Measurements from ENCODE around the gene B3GNT5.

Gene B3GNT5

GRCh38 chr3:183267140-183267539 is 14.1 kb downstream of the B3GNT5 start:
- DNase-seq, result no peak

DNA sequence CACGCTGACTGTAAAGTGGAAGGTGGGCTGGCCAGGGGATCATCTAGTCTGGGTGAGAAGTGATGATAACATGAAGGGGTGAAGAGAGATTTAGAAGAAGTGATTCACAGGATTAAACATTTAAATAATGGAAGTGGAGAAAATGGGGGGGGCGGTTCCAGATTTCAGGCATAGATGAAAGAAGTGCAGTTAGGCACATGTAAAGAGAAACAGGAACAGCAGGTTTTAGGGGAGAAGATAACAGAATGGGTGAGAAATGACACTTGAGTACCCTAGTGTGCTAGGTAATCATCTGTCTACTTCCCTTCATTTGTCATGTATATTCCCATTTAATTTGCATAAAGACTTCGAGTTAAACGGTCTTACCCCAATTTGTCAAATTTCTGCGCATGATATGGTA is 15.3 kb downstream of the B3GNT5 start:
- DNase-seq, result no peak

- DNase-seq, result no peak
Observed at GRCh38 chr3:183269345-183269744, 16.3 kb downstream of the B3GNT5 start.

DNA sequence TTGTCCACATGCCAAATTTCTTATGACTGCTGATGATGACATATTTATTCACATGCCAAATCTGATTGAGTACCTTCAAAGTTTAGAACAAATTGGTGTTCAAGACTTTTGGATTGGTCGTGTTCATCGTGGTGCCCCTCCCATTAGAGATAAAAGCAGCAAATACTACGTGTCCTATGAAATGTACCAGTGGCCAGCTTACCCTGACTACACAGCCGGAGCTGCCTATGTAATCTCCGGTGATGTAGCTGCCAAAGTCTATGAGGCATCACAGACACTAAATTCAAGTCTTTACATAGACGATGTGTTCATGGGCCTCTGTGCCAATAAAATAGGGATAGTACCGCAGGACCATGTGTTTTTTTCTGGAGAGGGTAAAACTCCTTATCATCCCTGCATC is 17.3 kb downstream of the B3GNT5 start:
- DNase-seq, result no peak

GRCh38 chr3:183272142-183272541 is 19.1 kb downstream of the B3GNT5 start:
- no peak for DNase-seq

- DNase-seq, result no peak
Observed at GRCh38 chr3:183272791-183273190, 19.7 kb downstream of the B3GNT5 start.

DNA sequence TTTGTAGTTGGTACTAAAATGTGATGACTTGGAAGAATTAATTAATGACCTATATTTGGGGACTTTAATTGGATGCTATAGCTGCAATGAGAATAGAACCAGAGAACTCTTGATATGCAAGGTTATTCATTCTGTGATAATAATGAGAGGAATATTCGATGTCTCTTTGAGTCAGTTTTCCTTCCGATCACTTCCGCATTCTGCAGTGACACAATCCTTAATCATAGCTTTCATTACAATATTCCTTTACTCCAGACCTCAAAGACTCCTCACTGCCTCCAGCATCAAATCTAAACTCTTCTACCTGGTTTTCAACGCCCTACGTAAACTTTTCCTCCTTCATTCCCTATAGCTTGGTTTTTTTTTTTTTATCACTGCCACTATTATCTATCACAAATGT is 21.6 kb downstream of the B3GNT5 start:
- DNase-seq, result no peak

DNA sequence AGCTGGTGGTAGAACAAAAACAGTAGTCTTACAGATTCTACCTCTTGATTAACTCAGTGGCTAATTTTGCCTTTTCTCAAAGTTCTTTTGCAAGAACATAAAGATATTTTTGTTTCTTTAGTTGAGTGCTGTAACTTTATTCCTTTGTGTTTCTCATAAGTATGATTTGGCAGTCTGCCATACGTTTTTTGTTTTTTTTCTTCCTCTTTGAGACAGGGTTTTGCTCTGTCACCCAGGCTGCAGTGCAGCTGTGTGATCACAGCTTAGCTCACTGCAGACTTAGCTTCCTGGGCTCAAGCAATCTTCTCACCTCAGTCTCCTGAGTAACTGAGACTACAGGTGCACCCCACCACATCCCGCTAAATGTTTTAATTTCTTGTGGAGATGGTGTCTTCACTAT is 22.4 kb downstream of the B3GNT5 start:
- DNase-seq, result no peak

DNA sequence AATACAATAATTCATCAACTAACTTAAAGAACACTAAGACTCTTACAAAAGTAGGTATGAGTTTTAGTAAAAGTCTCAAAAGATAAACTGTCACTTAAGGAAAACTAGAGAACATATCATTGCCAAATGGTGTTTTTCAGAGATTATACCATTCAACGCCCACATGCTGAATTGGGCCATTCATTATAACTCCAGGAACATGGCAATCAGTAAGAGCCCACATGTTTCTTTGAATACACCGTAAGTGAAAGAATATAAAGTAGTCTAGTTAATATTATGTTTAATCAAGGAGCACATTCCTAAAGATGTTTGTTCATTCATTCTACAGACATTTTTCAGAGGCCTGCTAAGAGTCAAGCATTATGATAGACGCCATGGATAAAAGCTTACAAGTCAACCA is 22.9 kb downstream of the B3GNT5 start:
- no peak for DNase-seq

GRCh38 chr3:183277260-183277659 is 24.2 kb downstream of the B3GNT5 start:
- DNase-seq, result no peak

DNA sequence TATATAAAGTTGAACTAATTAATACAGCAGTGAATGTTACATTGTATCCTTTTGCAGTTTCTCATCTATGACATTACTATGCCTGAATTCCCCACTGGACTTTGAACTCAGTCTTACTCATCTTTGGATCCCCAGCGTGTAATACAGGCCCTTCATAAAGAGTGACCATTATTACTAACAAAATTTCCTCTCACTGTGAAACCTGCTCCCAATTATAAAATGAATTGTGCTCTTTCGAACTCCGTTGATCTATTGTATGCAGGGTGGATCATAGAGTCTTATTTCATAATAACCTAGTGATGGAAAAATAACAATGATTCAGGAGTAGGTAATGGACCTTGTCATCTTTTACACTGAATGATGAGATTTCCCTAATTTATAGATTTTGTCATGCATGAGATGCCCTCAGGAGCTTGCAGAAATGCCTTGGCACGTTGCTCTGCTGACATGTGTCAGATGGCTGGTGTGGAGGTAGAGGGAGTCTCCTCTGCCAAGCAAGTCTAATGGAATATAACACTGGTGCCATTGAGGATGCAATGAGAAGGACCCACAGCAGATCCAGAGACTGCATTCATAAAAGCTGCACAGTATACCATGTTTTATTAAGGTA is 25.5 kb downstream of the B3GNT5 start:
- no peak for DNase-seq

GRCh38 chr3:183279371-183279770 is 26.3 kb downstream of the B3GNT5 start:
- no peak for DNase-seq

- no peak for DNase-seq
Observed at GRCh38 chr3:183281126-183281797, 28.2 kb downstream of the B3GNT5 start.

DNA sequence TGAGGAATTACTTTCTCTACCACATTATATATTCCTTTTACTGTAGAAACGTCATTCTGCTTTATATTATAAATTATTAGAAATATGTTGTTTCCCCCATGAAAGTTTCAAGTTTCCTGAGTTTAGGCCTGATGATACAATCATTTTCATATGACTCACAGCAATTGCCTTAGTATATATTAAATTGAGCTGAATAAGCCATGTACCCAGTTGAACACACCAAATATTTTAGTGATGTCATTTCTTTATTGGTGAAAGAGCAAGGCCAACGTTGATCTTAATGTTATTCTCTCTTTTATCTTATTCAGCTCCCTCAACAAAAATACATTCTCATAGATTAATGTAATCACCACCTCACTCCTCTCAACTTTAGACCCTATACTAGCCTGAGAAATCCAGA is 30.8 kb downstream of the B3GNT5 start:
- no peak for DNase-seq

GRCh38 chr3:183284570-183284969 is 31.5 kb downstream of the B3GNT5 start:
- no peak for DNase-seq

DNA sequence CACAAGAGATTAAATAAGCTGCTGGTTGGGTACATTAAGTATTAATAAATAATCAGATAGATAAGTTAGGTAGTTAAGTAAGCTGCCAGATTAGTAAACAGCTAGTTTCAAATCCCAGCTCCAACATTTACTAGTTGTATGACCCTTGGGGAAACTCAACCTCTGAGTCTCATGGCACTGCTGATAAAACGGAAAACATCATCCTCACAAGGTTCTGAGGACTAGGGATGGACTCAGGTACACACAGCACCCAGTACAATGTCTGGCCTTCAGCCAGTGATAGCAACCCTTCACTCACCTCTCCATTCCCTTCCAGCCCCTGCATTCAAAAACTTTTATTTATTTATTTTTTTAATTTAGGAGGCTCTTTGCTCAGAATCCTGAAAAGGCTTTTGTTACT is 32.3 kb downstream of the B3GNT5 start:
- no peak for DNase-seq

- peak; percentile 97 for DNase-seq
Observed at GRCh38 chr3:183285828-183286457, 32.9 kb downstream of the B3GNT5 start.

DNA sequence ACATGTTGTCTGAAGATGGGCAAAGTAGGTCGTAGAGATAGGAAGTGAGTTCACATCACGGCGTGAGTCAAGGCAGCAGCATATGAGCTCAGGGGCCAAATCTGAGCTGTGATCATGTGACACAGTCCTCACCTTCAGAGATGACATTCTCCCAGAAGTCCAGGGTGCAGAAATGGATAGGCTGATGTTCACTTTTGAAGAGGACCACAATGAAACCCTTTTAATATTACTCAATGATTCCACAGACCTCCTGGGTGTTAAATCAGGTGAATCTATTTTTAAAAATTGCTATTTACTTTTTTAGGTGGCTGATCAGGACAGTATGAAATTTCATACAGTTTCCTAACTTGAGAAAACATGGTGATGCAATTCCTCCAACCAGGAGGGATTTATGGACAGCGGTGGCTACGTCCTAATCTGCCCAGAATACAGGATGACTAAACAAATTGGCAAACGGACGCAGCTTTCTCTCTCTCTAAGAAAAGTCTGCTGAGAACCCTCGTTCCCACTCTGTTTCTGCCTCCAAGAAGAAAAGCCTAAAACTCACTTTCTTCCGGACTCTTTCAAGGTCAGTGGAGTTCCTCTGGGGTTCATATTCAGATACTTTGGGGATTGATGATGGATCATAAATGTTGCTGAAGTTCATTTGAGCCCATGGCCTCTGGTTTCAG is 34.4 kb downstream of the B3GNT5 start:
- DNase-seq, result no peak

DNA sequence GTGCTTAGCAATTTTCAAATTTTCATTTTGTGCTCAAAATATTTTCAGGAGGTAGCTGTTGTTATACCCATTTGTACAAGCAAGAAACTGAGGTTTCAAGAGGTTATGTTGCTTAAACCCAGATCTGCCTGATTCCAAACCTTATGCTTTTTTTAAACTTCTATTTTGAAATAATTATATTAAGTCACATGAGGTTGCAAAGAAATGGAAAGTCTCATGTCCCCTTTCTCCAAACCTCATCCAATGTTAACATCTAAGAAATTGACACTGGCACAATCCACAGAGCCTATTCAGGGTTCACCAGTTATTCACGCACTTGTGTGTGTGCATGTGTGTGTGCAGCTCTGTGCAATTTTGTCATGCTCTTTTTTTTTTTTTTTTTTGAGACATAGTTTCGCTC is 35.1 kb downstream of the B3GNT5 start:
- DNase-seq, result no peak

- no peak for DNase-seq
Observed at GRCh38 chr3:183290216-183290615, 37.2 kb downstream of the B3GNT5 start.

DNA sequence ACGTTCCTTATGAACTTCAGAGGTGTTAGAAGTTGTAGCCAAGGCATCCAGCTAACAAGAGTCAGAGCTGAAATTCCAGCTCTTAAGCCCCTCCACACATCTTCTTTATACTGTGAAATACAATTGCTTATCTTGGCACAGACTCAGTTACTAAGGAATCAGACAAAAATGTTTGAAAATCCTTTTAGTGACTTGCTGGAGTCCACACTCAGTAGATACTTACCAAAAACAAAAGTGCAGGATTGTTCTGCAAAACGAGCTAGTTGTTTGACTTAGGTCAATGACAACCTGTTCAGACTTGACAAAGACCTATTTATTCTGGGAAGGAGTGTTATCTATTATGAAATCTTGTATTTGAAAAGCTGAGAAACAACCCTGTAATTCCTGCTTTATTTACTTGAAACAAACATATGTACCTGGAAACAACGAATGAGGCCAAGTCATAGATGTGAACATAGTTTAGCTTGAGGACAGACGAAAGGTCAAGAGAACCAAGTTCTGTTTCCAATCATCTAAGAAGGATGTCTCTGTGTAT is 38.5 kb downstream of the B3GNT5 start:
- no peak for DNase-seq

DNA sequence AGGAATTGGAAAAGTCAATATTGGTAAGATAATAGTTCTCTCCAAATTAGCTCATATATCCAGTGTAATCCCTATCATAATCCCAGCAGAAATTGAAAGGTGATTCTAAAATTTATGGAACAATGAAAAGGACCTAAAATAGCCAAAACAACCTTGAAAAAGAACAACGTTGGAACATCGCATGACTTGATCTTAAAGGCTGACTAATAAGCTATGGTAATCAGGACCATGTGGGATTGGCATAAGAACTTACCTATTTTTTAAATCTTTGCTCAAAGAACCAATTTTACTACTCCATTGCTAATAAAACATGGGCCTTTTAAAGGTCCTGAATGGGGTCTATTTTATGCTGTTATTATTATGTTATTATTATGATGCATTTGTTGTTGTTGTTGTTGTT is 40.9 kb downstream of the B3GNT5 start:
- DNase-seq, result no peak

DNA sequence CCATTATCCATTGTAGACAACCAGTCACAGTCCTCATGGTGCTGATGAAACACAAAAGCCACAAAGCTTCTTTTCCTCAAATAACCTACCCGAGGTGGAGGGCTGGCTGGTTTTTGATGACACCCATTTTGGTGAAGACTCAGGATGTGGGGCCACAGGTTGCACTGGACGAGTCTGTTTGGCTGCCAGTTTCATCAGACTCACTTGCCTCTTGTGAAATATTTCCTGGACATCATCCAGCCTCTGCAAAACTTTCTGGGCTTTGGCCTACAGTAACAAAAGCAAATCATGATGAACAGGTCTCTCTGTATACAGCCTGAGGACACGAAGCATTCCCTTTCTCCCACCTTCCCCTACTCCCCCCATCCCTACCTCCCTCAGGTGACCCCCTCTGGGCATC is 42.2 kb downstream of the B3GNT5 start:
- no peak for DNase-seq

DNA sequence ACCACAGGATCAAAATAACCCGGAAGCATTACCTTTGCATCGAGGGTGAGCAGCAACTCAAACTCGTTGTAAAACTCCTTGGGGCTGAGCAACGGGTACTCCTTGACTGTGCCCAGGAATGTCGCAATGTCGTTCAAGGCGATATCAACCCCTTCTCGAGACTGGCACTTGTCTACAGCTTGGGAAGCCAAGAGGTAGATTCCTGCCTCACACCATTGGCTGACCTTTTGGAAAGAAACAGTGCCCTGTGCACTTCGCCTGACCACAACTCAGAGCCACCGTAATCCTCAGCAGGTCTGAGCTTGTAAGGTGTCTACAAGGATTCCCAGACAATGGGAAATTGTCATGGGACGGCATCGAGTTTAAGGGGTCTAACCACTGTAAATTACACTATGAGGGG is 43.9 kb downstream of the B3GNT5 start:
- no peak for DNase-seq
